SK-N-SH (cell line): ENCODE data around the gene ADAMTSL5.
"Not testable (repeated sequence)": the region's sequence is repeated elsewhere in the genome, so short reads cannot be mapped to it uniquely, and the experiment has no call there.

Experiments
- CTCF ChIP-seq: fragments of 200-600 bp; sonication (generic); IDR thresholded peaks from 2 replicates; pipeline ENCODE4 v1.6.1; 2017; ENCODE audit warnings: antibody characterized with exemption, mild to moderate bottlenecking, moderate library complexity
- EP300 ChIP-seq, 2 experiments: IDR thresholded peaks; 2 replicates each; pipeline versions ENCODE4 v1.4.0 to v1.6.1; 2012; ENCODE audit warnings: borderline replicate concordance in 1 of 2, low read depth in 1 of 2, low read length in 1 of 2
- EZH2phosphoT487 ChIP-seq: fragments of 200-600 bp; sonication (generic); IDR thresholded peaks from 2 replicates; pipeline ENCODE4 v1.6.1; 2017; ENCODE audit warnings: low read depth, mixed run types, mild to moderate bottlenecking, antibody characterized with exemption, moderate library complexity, borderline replicate concordance
- FOSL2 ChIP-seq: IDR thresholded peaks from 2 replicates; pipeline ENCODE4 v1.4.0; 2012; ENCODE audit warnings: low read depth, mild to moderate bottlenecking, moderate library complexity, borderline replicate concordance
- GABPA ChIP-seq: IDR thresholded peaks from 2 replicates; pipeline ENCODE4 v1.4.0; 2012; ENCODE audit warnings: low read depth, mild to moderate bottlenecking
- GATA2 ChIP-seq: sonication (generic); formaldehyde crosslinking; IDR thresholded peaks from 2 replicates; pipeline ENCODE4 v1.5.0; 2020; ENCODE audit warnings: mild to moderate bottlenecking, missing genetic modification reagents
- JUND ChIP-seq: IDR thresholded peaks from 2 replicates; pipeline ENCODE4 v1.4.0; 2012
- RFX5 ChIP-seq: IDR thresholded peaks from 2 replicates; pipeline ENCODE4 v1.6.1; 2012; ENCODE audit warnings: mild to moderate bottlenecking, improper control_type of control experiment, low read length
- RXRA ChIP-seq: IDR thresholded peaks from 2 replicates; pipeline ENCODE4 v1.4.0; 2012; ENCODE audit warnings: low read depth, mild to moderate bottlenecking, borderline replicate concordance
- TAF1 ChIP-seq: IDR thresholded peaks from 2 replicates; pipeline ENCODE4 v1.6.1; 2012; ENCODE audit warnings: low read depth, mild to moderate bottlenecking, low read length, moderate library complexity, borderline replicate concordance
- YY1 ChIP-seq: IDR thresholded peaks from 2 replicates; pipeline ENCODE4 v1.4.0; 2012; ENCODE audit warnings: low read depth, mild to moderate bottlenecking
- ZBTB33 ChIP-seq: IDR thresholded peaks from 2 replicates; pipeline ENCODE4 v1.4.0; 2012; ENCODE audit warnings: low read depth, borderline replicate concordance
- TF ChIP-seq, protein P1 (sequence below): fragments of 150-350 bp; IDR thresholded peaks from 2 replicates; pipeline ENCODE4 v1.6.1; 2017; ENCODE audit warnings: antibody characterized with exemption, low read length, low read depth, borderline replicate concordance
- TF ChIP-seq, protein P2 (sequence below): IDR thresholded peaks from 2 replicates; pipeline ENCODE4 v1.6.1; 2012; ENCODE audit warnings: mild to moderate bottlenecking, low read depth, low read length, moderate library complexity

DNA sequence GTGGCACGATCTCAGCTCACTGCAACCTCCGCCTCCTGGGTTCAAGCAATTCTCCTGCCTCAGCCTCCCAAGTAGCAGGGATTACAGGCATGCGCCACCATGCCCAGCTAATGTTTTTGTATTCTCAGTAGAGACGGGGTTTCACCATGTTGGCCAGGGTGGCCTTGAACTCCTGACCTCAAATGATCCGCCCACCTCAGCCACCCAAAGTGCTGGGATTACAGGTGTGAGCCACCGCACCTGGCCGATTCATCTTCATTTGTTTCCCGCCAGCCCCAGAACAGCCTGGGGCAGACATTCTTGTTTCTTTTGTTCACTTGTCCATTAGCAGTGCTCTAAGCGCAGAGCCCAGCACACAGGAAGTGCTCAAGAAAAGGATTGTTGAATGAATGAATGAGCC is 35.8 kb downstream of the ADAMTSL5 start:
- TF ChIP-seq, protein P1, sequence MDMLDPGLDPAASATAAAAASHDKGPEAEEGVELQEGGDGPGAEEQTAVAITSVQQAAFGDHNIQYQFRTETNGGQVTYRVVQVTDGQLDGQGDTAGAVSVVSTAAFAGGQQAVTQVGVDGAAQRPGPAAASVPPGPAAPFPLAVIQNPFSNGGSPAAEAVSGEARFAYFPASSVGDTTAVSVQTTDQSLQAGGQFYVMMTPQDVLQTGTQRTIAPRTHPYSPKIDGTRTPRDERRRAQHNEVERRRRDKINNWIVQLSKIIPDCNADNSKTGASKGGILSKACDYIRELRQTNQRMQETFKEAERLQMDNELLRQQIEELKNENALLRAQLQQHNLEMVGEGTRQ = not testable (repeated sequence)
- not testable (repeated sequence) for TF ChIP-seq EP300 (IDR thresholded peaks at IDR 0.05; ENCODE audit: borderline replicate concordance in 1 of 2, low read depth in 1 of 2, low read length in 1 of 2); TAF1; YY1; CTCF; ZBTB33; GATA2; EZH2phosphoT487; JUND; FOSL2; GABPA; RXRA; RFX5
- TF ChIP-seq, protein P2, sequence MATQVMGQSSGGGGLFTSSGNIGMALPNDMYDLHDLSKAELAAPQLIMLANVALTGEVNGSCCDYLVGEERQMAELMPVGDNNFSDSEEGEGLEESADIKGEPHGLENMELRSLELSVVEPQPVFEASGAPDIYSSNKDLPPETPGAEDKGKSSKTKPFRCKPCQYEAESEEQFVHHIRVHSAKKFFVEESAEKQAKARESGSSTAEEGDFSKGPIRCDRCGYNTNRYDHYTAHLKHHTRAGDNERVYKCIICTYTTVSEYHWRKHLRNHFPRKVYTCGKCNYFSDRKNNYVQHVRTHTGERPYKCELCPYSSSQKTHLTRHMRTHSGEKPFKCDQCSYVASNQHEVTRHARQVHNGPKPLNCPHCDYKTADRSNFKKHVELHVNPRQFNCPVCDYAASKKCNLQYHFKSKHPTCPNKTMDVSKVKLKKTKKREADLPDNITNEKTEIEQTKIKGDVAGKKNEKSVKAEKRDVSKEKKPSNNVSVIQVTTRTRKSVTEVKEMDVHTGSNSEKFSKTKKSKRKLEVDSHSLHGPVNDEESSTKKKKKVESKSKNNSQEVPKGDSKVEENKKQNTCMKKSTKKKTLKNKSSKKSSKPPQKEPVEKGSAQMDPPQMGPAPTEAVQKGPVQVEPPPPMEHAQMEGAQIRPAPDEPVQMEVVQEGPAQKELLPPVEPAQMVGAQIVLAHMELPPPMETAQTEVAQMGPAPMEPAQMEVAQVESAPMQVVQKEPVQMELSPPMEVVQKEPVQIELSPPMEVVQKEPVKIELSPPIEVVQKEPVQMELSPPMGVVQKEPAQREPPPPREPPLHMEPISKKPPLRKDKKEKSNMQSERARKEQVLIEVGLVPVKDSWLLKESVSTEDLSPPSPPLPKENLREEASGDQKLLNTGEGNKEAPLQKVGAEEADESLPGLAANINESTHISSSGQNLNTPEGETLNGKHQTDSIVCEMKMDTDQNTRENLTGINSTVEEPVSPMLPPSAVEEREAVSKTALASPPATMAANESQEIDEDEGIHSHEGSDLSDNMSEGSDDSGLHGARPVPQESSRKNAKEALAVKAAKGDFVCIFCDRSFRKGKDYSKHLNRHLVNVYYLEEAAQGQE = not testable (repeated sequence)
